Liver (tissue), 3 donors: Measurements from ENCODE around the gene IFITM5.

ENCODE experiments used
- EGR1 ChIP-seq, 2 donors: IDR thresholded peaks; 2 replicates each; pipeline ENCODE4 v1.6.1; 2016 to 2018; ENCODE audit warnings: antibody characterized with exemption in 2 of 2, low read depth in 2 of 2
- FOXA1 ChIP-seq: IDR thresholded peaks from 2 replicates; pipeline ENCODE4 v1.6.1; 2016; ENCODE audit warnings: antibody characterized with exemption
- HNF4G ChIP-seq: IDR thresholded peaks from 2 replicates; pipeline ENCODE4 v1.6.1; 2016; ENCODE audit warnings: antibody characterized with exemption
- RAD21 ChIP-seq, 2 donors: IDR thresholded peaks; 2 replicates each; pipeline ENCODE4 v1.6.1; 2016; ENCODE audit warnings: antibody characterized with exemption in 2 of 2, mild to moderate bottlenecking in 2 of 2
- RXRA ChIP-seq, 2 donors: IDR thresholded peaks; 2 replicates each; pipeline ENCODE4 v1.6.1; 2017 to 2018; ENCODE audit warnings: antibody characterized with exemption in 2 of 2, mild to moderate bottlenecking in 1 of 2
- SP1 ChIP-seq: IDR thresholded peaks from 2 replicates; pipeline ENCODE4 v1.6.1; 2018; ENCODE audit warnings: antibody characterized with exemption, mild to moderate bottlenecking
- TAF1 ChIP-seq: conservative IDR thresholded peaks from 2 replicates; pipeline ENCODE4 v1.6.1; 2016; ENCODE audit warnings: antibody characterized with exemption, mild to moderate bottlenecking
- YY1 ChIP-seq: IDR thresholded peaks from 2 replicates; pipeline ENCODE4 v1.6.1; 2016; ENCODE audit warnings: antibody characterized with exemption, mild to moderate bottlenecking
- ZBTB33 ChIP-seq: IDR thresholded peaks from 2 replicates; pipeline ENCODE4 v1.6.1; 2016; ENCODE audit warnings: antibody characterized with exemption
- TF ChIP-seq, protein P1 (sequence below): fragments of 150-350 bp; IDR thresholded peaks from 2 replicates; pipeline ENCODE4 v1.5.1; 2017; ENCODE audit warnings: improper control_type of control experiment, low read depth, low read length; ENCODE audit not compliant: missing input control
- TF ChIP-seq, protein P2 (sequence below): IDR thresholded peaks from 2 replicates; pipeline ENCODE4 v1.6.1; 2016; ENCODE audit warnings: antibody characterized with exemption
- TF ChIP-seq, protein P3 (sequence below): IDR thresholded peaks from 2 replicates; pipeline ENCODE4 v1.6.1; 2016; ENCODE audit warnings: antibody characterized with exemption, mild to moderate bottlenecking
- donor health status: healthy.
- donor health status: healthy.

DNA sequence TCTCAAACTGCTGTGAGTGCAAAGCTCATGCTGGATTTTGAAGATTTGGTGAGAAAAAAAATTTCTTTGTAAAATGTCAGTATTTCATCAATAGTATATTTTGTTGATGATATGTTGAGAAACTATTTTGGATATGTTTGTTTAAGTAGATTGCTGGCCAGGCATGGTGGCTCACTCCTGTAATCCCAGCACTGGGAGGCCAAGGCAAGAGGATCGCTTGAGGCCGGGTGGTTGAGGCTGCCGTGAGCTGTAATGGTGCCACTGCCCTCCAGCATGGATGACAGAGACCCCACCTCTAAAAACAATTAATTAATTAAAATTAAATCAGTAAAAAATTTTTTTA lies 28.2 kb upstream of the IFITM5 start:
- TF ChIP-seq, protein P1, sequence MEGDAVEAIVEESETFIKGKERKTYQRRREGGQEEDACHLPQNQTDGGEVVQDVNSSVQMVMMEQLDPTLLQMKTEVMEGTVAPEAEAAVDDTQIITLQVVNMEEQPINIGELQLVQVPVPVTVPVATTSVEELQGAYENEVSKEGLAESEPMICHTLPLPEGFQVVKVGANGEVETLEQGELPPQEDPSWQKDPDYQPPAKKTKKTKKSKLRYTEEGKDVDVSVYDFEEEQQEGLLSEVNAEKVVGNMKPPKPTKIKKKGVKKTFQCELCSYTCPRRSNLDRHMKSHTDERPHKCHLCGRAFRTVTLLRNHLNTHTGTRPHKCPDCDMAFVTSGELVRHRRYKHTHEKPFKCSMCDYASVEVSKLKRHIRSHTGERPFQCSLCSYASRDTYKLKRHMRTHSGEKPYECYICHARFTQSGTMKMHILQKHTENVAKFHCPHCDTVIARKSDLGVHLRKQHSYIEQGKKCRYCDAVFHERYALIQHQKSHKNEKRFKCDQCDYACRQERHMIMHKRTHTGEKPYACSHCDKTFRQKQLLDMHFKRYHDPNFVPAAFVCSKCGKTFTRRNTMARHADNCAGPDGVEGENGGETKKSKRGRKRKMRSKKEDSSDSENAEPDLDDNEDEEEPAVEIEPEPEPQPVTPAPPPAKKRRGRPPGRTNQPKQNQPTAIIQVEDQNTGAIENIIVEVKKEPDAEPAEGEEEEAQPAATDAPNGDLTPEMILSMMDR = no peak
- TF ChIP-seq RAD21 (IDR thresholded peaks at IDR 0.05) (no peak), EGR1 (IDR thresholded peaks at IDR 0.05; ENCODE audit: low read depth in 2 of 2) (no peak), ZBTB33 (no peak), TAF1 (no peak), YY1 (no peak), FOXA1 (no peak), RXRA (IDR thresholded peaks at IDR 0.05) (no peak), SP1 (no peak), HNF4G (no peak)
- TF ChIP-seq, protein P2, sequence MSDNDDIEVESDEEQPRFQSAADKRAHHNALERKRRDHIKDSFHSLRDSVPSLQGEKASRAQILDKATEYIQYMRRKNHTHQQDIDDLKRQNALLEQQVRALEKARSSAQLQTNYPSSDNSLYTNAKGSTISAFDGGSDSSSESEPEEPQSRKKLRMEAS = no peak
- TF ChIP-seq, protein P3, sequence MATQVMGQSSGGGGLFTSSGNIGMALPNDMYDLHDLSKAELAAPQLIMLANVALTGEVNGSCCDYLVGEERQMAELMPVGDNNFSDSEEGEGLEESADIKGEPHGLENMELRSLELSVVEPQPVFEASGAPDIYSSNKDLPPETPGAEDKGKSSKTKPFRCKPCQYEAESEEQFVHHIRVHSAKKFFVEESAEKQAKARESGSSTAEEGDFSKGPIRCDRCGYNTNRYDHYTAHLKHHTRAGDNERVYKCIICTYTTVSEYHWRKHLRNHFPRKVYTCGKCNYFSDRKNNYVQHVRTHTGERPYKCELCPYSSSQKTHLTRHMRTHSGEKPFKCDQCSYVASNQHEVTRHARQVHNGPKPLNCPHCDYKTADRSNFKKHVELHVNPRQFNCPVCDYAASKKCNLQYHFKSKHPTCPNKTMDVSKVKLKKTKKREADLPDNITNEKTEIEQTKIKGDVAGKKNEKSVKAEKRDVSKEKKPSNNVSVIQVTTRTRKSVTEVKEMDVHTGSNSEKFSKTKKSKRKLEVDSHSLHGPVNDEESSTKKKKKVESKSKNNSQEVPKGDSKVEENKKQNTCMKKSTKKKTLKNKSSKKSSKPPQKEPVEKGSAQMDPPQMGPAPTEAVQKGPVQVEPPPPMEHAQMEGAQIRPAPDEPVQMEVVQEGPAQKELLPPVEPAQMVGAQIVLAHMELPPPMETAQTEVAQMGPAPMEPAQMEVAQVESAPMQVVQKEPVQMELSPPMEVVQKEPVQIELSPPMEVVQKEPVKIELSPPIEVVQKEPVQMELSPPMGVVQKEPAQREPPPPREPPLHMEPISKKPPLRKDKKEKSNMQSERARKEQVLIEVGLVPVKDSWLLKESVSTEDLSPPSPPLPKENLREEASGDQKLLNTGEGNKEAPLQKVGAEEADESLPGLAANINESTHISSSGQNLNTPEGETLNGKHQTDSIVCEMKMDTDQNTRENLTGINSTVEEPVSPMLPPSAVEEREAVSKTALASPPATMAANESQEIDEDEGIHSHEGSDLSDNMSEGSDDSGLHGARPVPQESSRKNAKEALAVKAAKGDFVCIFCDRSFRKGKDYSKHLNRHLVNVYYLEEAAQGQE = no peak
